Ascending aorta (tissue), 2 donors: ENCODE measurements around the gene RBMS3. TPM values are rescaled to one million over a fixed set of nuclear protein-coding genes. Genes with fewer than 3 reads are reported as not detected.
A peak's percentile ranks its signal among the peaks of the same experiment; 100 is the strongest.

Experiments used
- DNase-seq, 2 donors: peaks; one replicate each; pipeline ENCODE4 v3.0.0-alpha.2; 2019; ENCODE audit warnings: low spot score in 2 of 2
- H3K27ac ChIP-seq, 2 donors: fragments of 200-600 bp; sonication (generic); one replicate each; pipeline ENCODE4 v1.5.1; 2016 to 2017; ENCODE audit warnings: mild to moderate bottlenecking in 1 of 2
- H3K27me3 ChIP-seq: fragments of 200-600 bp; sonication (generic); one replicate; pipeline ENCODE4 v1.5.1; 2017
- H3K36me3 ChIP-seq, 2 donors: fragments of 200-600 bp; sonication (generic); one replicate each; pipeline ENCODE4 v1.5.1; 2016
- H3K4me1 ChIP-seq, 2 donors: fragments of 200-600 bp; sonication (generic); one replicate each; pipeline ENCODE4 v1.5.1; 2016 to 2017; ENCODE audit warnings: mild to moderate bottlenecking in 1 of 2
- H3K4me3 ChIP-seq, 2 donors: fragments of 200-600 bp; sonication (generic); one replicate each; pipeline ENCODE4 v1.5.1; 2016 to 2017; ENCODE audit warnings: mild to moderate bottlenecking in 1 of 2
- H3K9me3 ChIP-seq, 2 donors: fragments of 200-600 bp; sonication (generic); one replicate each; pipeline ENCODE4 v1.5.1; 2016
- CTCF ChIP-seq, 3 experiments: fragments of 200-600 bp in 2 of 3; fragments of 450-650 bp in 1 of 3; sonication (generic) in 2 of 3; IDR thresholded peaks; one replicate each; pipeline ENCODE4 v1.5.1; 2016 to 2019; ENCODE audit warnings: antibody characterized with exemption in 3 of 3, mild to moderate bottlenecking in 1 of 3, moderate library complexity in 1 of 3
- intact Hi-C: fragments of 100-400 bp; cut with DNase I; formaldehyde crosslinking; loops from one replicate; pipeline ENCODE4 v1.15.1; 2023
- total RNA-seq: library from RNA; depleted of rRNA; stranded (reverse); fragments of >200 nt; gene quantifications from one replicate; pipeline ENCODE4 v1.1.0, GENCODE V29; 2016

Gene RBMS3
- total RNA-seq, 1 donor from 2014 or later = 65.8 TPM

GRCh38 chr3:29538610-29538958 lies 257.7 kb downstream of the RBMS3 start:
- no peak for TF ChIP-seq CTCF (IDR thresholded peaks at IDR 0.05)
- intact Hi-C loops = no loop called here
- Histone ChIP-seq H3K36me3 (no peaks in the 10 kb centered on the region), H3K4me3 (no peak overlapping the region), H3K27ac (peak overlapping the region in 1 of 2 donors; percentile 17), H3K27me3 (no peaks in the 10 kb centered on the region), H3K4me1 (peaks cover 0 to 19% of the 10 kb centered on the region in 2 donors), H3K9me3 (no peaks in the 10 kb centered on the region)
- no peak for DNase-seq

- Histone ChIP-seq H3K36me3 (no peaks in the 10 kb centered on the region), H3K4me1 (peaks cover 0 to 19% of the 10 kb centered on the region in 2 donors), H3K9me3 (no peaks in the 10 kb centered on the region), H3K27ac (peak overlapping the region in 1 of 2 donors; percentile 21), H3K27me3 (no peaks in the 10 kb centered on the region), H3K4me3 (no peak overlapping the region)
- DNase-seq = no peak
- TF ChIP-seq CTCF (IDR thresholded peaks at IDR 0.05) = no peak
- intact Hi-C loops = no loop called here
Observed at GRCh38 chr3:29540544-29540943, 259.7 kb downstream of the RBMS3 start.

GRCh38 chr3:29544701-29545363 lies 264.0 kb downstream of the RBMS3 start:
- DNase-seq = no peak
- Histone ChIP-seq H3K4me3 (no peak overlapping the region), H3K27ac (peak overlapping the region in 1 of 2 donors; percentile 7), H3K27me3 (no peaks in the 10 kb centered on the region), H3K4me1 (peaks cover 0 to 4% of the 10 kb centered on the region in 2 donors), H3K9me3 (no peaks in the 10 kb centered on the region), H3K36me3 (no peaks in the 10 kb centered on the region)
- no peak for TF ChIP-seq CTCF (IDR thresholded peaks at IDR 0.05)
- intact Hi-C loops = no loop called here

GRCh38 chr3:29545615-29546014 lies 264.7 kb downstream of the RBMS3 start:
- H3K4me3 ChIP-seq = no peak overlapping the region
- no peaks in the 10 kb centered on the region for H3K9me3 ChIP-seq
- peaks cover 0 to 4% of the 10 kb centered on the region in 2 donors for H3K4me1 ChIP-seq
- intact Hi-C loops = no loop called here
- H3K36me3 ChIP-seq = no peaks in the 10 kb centered on the region
- H3K27me3 ChIP-seq = no peaks in the 10 kb centered on the region
- no peak overlapping the region for H3K27ac ChIP-seq
- TF ChIP-seq CTCF (IDR thresholded peaks at IDR 0.05) = no peak
- DNase-seq = no peak

- no peak for TF ChIP-seq CTCF (IDR thresholded peaks at IDR 0.05)
- peak overlapping the region in 1 of 2 donors; percentile 3 for H3K4me3 ChIP-seq
- H3K36me3 ChIP-seq = no peaks in the 10 kb centered on the region
- DNase-seq = no peak
- no peaks in the 10 kb centered on the region for H3K27me3 ChIP-seq
- intact Hi-C loops = no loop called here
- peak overlapping the region; percentile 46 to 53 for H3K27ac ChIP-seq
- no peaks in the 10 kb centered on the region for H3K9me3 ChIP-seq
- peaks cover 0 to 18% of the 10 kb centered on the region in 2 donors for H3K4me1 ChIP-seq
Observed at GRCh38 chr3:29552051-29552450, 271.2 kb downstream of the RBMS3 start.

GRCh38 chr3:29554566-29554965 lies 273.7 kb downstream of the RBMS3 start:
- peaks cover 0 to 23% of the 10 kb centered on the region in 2 donors for H3K4me1 ChIP-seq
- TF ChIP-seq CTCF (IDR thresholded peaks at IDR 0.05) = no peak
- intact Hi-C loops = no loop called here

More at GRCh38 chr3:29554566-29554965, 273.7 kb downstream of the RBMS3 start:
- no peak overlapping the region for H3K27ac ChIP-seq
- no peak overlapping the region for H3K4me3 ChIP-seq
- H3K9me3 ChIP-seq = no peaks in the 10 kb centered on the region
- no peaks in the 10 kb centered on the region for H3K27me3 ChIP-seq
- no peaks in the 10 kb centered on the region for H3K36me3 ChIP-seq
- no peak for DNase-seq
